DMS53 (cell line): ENCODE measurements around the gene AAK1.
"Not testable (repeated sequence)": the region's sequence is repeated elsewhere in the genome, so short reads cannot be mapped to it uniquely, and the experiment has no call there.

Experiments
- DNase-seq: peaks from one replicate; lab custom pipeline; 2025; lab: John Stamatoyannopoulos, UW

AAK1 gene

GRCh38 chr2:69600425-69600824 lies 43.1 kb downstream of the AAK1 start:
- no peak for DNase-seq

- no peak for DNase-seq
Observed at GRCh38 chr2:69597843-69598610, 45.5 kb downstream of the AAK1 start.

- no peak for DNase-seq
Observed at GRCh38 chr2:69597105-69597504, 46.4 kb downstream of the AAK1 start.

- no peak for DNase-seq
Observed at GRCh38 chr2:69594341-69594740, 49.2 kb downstream of the AAK1 start.

- no peak for DNase-seq
Observed at GRCh38 chr2:69592511-69592910, 51.0 kb downstream of the AAK1 start.

- DNase-seq: no peak
Observed at GRCh38 chr2:69589973-69590652, 53.4 kb downstream of the AAK1 start.

GRCh38 chr2:69588945-69589344 lies 54.6 kb downstream of the AAK1 start:
- DNase-seq: no peak

- no peak for DNase-seq
Observed at GRCh38 chr2:69588403-69588802, 55.1 kb downstream of the AAK1 start.

GRCh38 chr2:69585855-69586555 lies 57.5 kb downstream of the AAK1 start:
- DNase-seq: no peak

- no peak for DNase-seq
Observed at GRCh38 chr2:69584127-69584889, 59.2 kb downstream of the AAK1 start.

GRCh38 chr2:69583321-69583833 lies 60.2 kb downstream of the AAK1 start:
- DNase-seq: no peak

GRCh38 chr2:69582582-69583176 lies 60.9 kb downstream of the AAK1 start:
- DNase-seq: no peak

- no peak for DNase-seq
Observed at GRCh38 chr2:69581774-69582581, 61.6 kb downstream of the AAK1 start.

- no peak for DNase-seq
Observed at GRCh38 chr2:69580486-69580885, 63.1 kb downstream of the AAK1 start.

- no peak for DNase-seq
Observed at GRCh38 chr2:69579536-69579935, 64.0 kb downstream of the AAK1 start.

- no peak for DNase-seq
Observed at GRCh38 chr2:69578198-69578540, 65.4 kb downstream of the AAK1 start.

GRCh38 chr2:69577467-69578197 lies 65.9 kb downstream of the AAK1 start:
- DNase-seq: no peak

- DNase-seq: no peak
Observed at GRCh38 chr2:69576880-69577279, 66.7 kb downstream of the AAK1 start.

GRCh38 chr2:69575926-69576325 lies 67.6 kb downstream of the AAK1 start:
- DNase-seq: no peak

GRCh38 chr2:69575371-69575770 lies 68.2 kb downstream of the AAK1 start:
- not testable (repeated sequence) for DNase-seq
